Bronchial epithelial cell (primary cell): ENCODE results near the gene QSOX2. TPM values are rescaled to one million over a fixed set of nuclear protein-coding genes. Genes with fewer than 3 reads are reported as not detected.

ENCODE experiments used
- DNase-seq: peaks from one replicate; pipeline ENCODE4 v3.0.0-alpha.2; 2010; ENCODE audit warnings: low read depth
- FAIRE-seq: peaks from 2 replicates; lab custom pipeline; 2011; peaks lifted over from hg19 to GRCh38; lab: Jason Lieb, UNC
- H3K27me3 ChIP-seq: 2 replicates; pipeline ENCODE4 v1.5.1; 2011; ENCODE audit warnings: low read length; ENCODE audit not compliant: control insufficient read depth, insufficient read depth
- H3K36me3 ChIP-seq: 2 replicates; pipeline ENCODE4 v1.5.1; 2011; ENCODE audit warnings: low read length; ENCODE audit not compliant: control insufficient read depth, insufficient read depth
- H3K4me3 ChIP-seq: 2 replicates; pipeline ENCODE4 v1.5.1; 2011; ENCODE audit warnings: mild to moderate bottlenecking, low read depth, low read length, control low read depth
- CTCF ChIP-seq: IDR thresholded peaks from 2 replicates; pipeline ENCODE4 v1.5.1; 2011; ENCODE audit warnings: mild to moderate bottlenecking, moderate library complexity, low read length, control low read depth, inconsistent platforms; ENCODE audit not compliant: insufficient read depth, severe bottlenecking
- total RNA-seq: library from RNA; depleted of rRNA; stranded (reverse); fragments of >200 nt; gene quantifications from 2 replicates; pipeline ENCODE4 v1.2.1, GENCODE V29; 2014

Gene QSOX2
- total RNA-seq, 1 donor from 2014 or later, result 12.1 TPM

GRCh38 chr9:136180586-136180985 lies 65.0 kb downstream of the QSOX2 start:
- Histone ChIP-seq H3K4me3 (no peak overlapping the region), H3K27me3 (peaks cover 9% of the 10 kb centered on the region), H3K36me3 (no peaks in the 10 kb centered on the region)
- FAIRE-seq (no peak), DNase-seq (no peak)
- TF ChIP-seq CTCF, result no peak

- peaks cover 6% of the 10 kb centered on the region for H3K27me3 ChIP-seq
- no peaks in the 10 kb centered on the region for H3K36me3 ChIP-seq
- no peak overlapping the region for H3K4me3 ChIP-seq
- DNase-seq (no peak), FAIRE-seq (no peak)
- no peak for TF ChIP-seq CTCF
Observed at GRCh38 chr9:136179761-136180160, 65.9 kb downstream of the QSOX2 start.

- peaks cover 5% of the 10 kb centered on the region for H3K27me3 ChIP-seq
- FAIRE-seq (no peak), DNase-seq (no peak)
- TF ChIP-seq CTCF, result no peak
- no peak overlapping the region for H3K4me3 ChIP-seq
- H3K36me3 ChIP-seq, result no peaks in the 10 kb centered on the region
Observed at GRCh38 chr9:136179101-136179616, 66.5 kb downstream of the QSOX2 start.

- H3K4me3 ChIP-seq, result no peak overlapping the region
- peaks cover 5% of the 10 kb centered on the region for H3K27me3 ChIP-seq
- DNase-seq (no peak), FAIRE-seq (no peak)
- H3K36me3 ChIP-seq, result no peaks in the 10 kb centered on the region
- TF ChIP-seq CTCF, result no peak
Observed at GRCh38 chr9:136178773-136179075, 66.9 kb downstream of the QSOX2 start.

- H3K4me3 ChIP-seq, result no peak overlapping the region
- peaks cover 5% of the 10 kb centered on the region for H3K27me3 ChIP-seq
- H3K36me3 ChIP-seq, result no peaks in the 10 kb centered on the region
- no peak for TF ChIP-seq CTCF
- FAIRE-seq (no peak), DNase-seq (no peak)
Observed at GRCh38 chr9:136178061-136178772, 67.4 kb downstream of the QSOX2 start.

- TF ChIP-seq CTCF, result no peak
- FAIRE-seq, result no peak
- Histone ChIP-seq H3K27me3 (peaks cover 5% of the 10 kb centered on the region), H3K36me3 (no peaks in the 10 kb centered on the region), H3K4me3 (no peak overlapping the region)
- DNase-seq, result no peak
Observed at GRCh38 chr9:136177224-136177623, 68.4 kb downstream of the QSOX2 start.
